ENCODE measurements around the gene ZNF83. TPM values are rescaled to one million over a fixed set of nuclear protein-coding genes. Genes with fewer than 3 reads are reported as not detected.

ZNF83 gene
- polyA plus RNA-seq, 1 donor from 2014 or later: 69.3 TPM

- Histone ChIP-seq H3K4me2 (ENCODE audit: low read length) (no peak overlapping the region), H3K9me2 (ENCODE audit: insufficient read depth, low read length) (no peaks in the 10 kb centered on the region), H3K79me2 (replicated peaks; ENCODE audit: insufficient read depth, low read length) (no peaks in the 10 kb centered on the region), H4K20me1 (ENCODE audit: insufficient read depth) (no peaks in the 10 kb centered on the region), H3K9ac (ENCODE audit: low read length) (no peak overlapping the region), H2AFZ (ENCODE audit: low read depth, low read length) (no peak overlapping the region), H3K9me3 (ENCODE audit: low read length) (no peaks in the 10 kb centered on the region), H3K4me3 (ENCODE audit: low read length) (no peak overlapping the region), H3K27me3 (ENCODE audit: insufficient read depth, low read depth, low read length) (no peaks in the 10 kb centered on the region), H3K36me3 (ENCODE audit: insufficient read depth, low read length) (peaks cover 15% of the 10 kb centered on the region), H3K27ac (ENCODE audit: low read length) (no peak overlapping the region), H3F3A (ENCODE audit: insufficient read depth, low read length, poor library complexity, severe bottlenecking) (no peaks in the 10 kb centered on the region)
- TF ChIP-seq RAD21 (conservative IDR thresholded peaks at IDR 0.05) (no peak), REST (IDR thresholded peaks at IDR 0.05; ENCODE audit: borderline replicate concordance) (no peak), TAF1 (IDR thresholded peaks at IDR 0.05; ENCODE audit: low read depth) (no peak), POLR2AphosphoS5 (IDR thresholded peaks at IDR 0.05) (no peak), MXI1 (conservative IDR thresholded peaks at IDR 0.05; ENCODE audit: poor library complexity, severe bottlenecking) (no peak), EP300 (conservative IDR thresholded peaks at IDR 0.05; ENCODE audit: poor library complexity, severe bottlenecking) (no peak), EZH2 (IDR thresholded peaks at IDR 0.05; ENCODE audit: borderline replicate concordance, insufficient read depth, low read length, poor library complexity, severe bottlenecking) (no peak)
Measured at GRCh38 chr19:52585604-52586003, 52.6 kb downstream of the ZNF83 start.

GRCh38 chr19:52584736-52585440, 53.3 kb downstream of the ZNF83 start:
- H4K20me1 ChIP-seq (ENCODE audit: insufficient read depth): no peaks in the 10 kb centered on the region
- peaks cover 15% of the 10 kb centered on the region for H3K36me3 ChIP-seq (ENCODE audit: insufficient read depth, low read length)
- no peak overlapping the region for H2AFZ ChIP-seq (ENCODE audit: low read depth, low read length)
- H3F3A ChIP-seq (ENCODE audit: insufficient read depth, low read length, poor library complexity, severe bottlenecking): no peaks in the 10 kb centered on the region
- no peaks in the 10 kb centered on the region for H3K9me3 ChIP-seq (ENCODE audit: low read length)
- no peaks in the 10 kb centered on the region for H3K9me2 ChIP-seq (ENCODE audit: insufficient read depth, low read length)
- no peaks in the 10 kb centered on the region for H3K79me2 ChIP-seq (replicated peaks; ENCODE audit: insufficient read depth, low read length)
- TF ChIP-seq TAF1 (IDR thresholded peaks at IDR 0.05; ENCODE audit: low read depth) (no peak), EZH2 (IDR thresholded peaks at IDR 0.05; ENCODE audit: borderline replicate concordance, insufficient read depth, low read length, poor library complexity, severe bottlenecking) (no peak), SMC3 (conservative IDR thresholded peaks at IDR 0.05; ENCODE audit: poor library complexity) (no peak), REST (IDR thresholded peaks at IDR 0.05; ENCODE audit: borderline replicate concordance) (no peak), EP300 (conservative IDR thresholded peaks at IDR 0.05; ENCODE audit: poor library complexity, severe bottlenecking) (no peak), POLR2AphosphoS5 (IDR thresholded peaks at IDR 0.05) (no peak), RAD21 (conservative IDR thresholded peaks at IDR 0.05) (no peak)
- TF ChIP-seq, protein P1, sequence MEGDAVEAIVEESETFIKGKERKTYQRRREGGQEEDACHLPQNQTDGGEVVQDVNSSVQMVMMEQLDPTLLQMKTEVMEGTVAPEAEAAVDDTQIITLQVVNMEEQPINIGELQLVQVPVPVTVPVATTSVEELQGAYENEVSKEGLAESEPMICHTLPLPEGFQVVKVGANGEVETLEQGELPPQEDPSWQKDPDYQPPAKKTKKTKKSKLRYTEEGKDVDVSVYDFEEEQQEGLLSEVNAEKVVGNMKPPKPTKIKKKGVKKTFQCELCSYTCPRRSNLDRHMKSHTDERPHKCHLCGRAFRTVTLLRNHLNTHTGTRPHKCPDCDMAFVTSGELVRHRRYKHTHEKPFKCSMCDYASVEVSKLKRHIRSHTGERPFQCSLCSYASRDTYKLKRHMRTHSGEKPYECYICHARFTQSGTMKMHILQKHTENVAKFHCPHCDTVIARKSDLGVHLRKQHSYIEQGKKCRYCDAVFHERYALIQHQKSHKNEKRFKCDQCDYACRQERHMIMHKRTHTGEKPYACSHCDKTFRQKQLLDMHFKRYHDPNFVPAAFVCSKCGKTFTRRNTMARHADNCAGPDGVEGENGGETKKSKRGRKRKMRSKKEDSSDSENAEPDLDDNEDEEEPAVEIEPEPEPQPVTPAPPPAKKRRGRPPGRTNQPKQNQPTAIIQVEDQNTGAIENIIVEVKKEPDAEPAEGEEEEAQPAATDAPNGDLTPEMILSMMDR (IDR thresholded peaks at IDR 0.05; ENCODE audit: poor library complexity, severe bottlenecking): no peak
- no peak overlapping the region for H3K27ac ChIP-seq (ENCODE audit: low read length)
- H3K9ac ChIP-seq (ENCODE audit: low read length): no peak overlapping the region
- H3K4me3 ChIP-seq (ENCODE audit: low read length): no peak overlapping the region
- no peaks in the 10 kb centered on the region for H3K27me3 ChIP-seq (ENCODE audit: insufficient read depth, low read depth, low read length)
- no peak overlapping the region for H3K4me2 ChIP-seq (ENCODE audit: low read length)

Measured in neural cell (in vitro differentiated cells).